HL-60 (cell line): ENCODE measurements around the gene C16orf54.

Experiments used
- POLR2AphosphoS5 ChIP-seq: IDR thresholded peaks from 2 replicates; pipeline ENCODE4 v1.6.1; 2012; ENCODE audit warnings: low read depth
- REST ChIP-seq: IDR thresholded peaks from 2 replicates; pipeline ENCODE4 v1.6.1; 2012; ENCODE audit warnings: low read depth; ENCODE audit not compliant: insufficient replicate concordance
- SPI1 ChIP-seq: IDR thresholded peaks from 2 replicates; pipeline ENCODE4 v1.6.1; 2012; ENCODE audit warnings: low read depth, mild to moderate bottlenecking, borderline replicate concordance
- TF ChIP-seq, protein P1 (sequence below): IDR thresholded peaks from one replicate; pipeline ENCODE4 v1.5.1; 2011; ENCODE audit warnings: low read length, control low read depth, inconsistent platforms; ENCODE audit not compliant: insufficient read depth

DNA sequence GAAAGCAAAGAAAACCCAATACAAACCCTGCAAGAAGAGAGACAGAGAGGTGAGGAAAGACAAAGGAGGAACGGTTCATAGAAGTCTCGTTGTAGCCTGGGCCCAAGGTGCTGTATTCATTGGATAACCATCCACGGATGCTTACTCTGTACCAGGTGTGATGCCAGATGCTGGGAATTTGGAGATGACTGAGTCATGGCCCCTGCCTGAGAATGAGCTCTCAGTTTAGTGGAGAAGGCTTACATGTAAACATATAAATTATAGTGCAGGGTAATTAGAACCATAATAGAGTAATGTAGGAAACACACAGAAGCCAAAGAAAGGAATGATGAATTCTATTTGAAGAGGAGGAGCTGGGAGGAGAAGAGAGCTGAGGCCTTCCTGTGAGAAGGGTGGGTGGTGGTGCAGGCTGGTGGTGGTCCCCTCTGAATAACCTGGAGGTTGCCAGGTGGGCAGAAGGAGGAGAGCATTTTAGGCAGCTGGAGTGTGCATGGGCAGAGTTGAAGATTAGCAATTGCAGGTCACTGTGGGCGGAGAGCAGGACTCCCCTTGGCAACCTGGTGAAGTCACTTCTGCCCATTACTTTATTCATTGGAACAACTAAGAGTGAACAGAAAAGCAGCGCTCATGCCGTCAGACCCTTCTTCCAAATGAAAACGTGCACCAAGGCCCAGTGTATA is 24.6 kb upstream of the C16orf54 start:
- TF ChIP-seq, protein P1, sequence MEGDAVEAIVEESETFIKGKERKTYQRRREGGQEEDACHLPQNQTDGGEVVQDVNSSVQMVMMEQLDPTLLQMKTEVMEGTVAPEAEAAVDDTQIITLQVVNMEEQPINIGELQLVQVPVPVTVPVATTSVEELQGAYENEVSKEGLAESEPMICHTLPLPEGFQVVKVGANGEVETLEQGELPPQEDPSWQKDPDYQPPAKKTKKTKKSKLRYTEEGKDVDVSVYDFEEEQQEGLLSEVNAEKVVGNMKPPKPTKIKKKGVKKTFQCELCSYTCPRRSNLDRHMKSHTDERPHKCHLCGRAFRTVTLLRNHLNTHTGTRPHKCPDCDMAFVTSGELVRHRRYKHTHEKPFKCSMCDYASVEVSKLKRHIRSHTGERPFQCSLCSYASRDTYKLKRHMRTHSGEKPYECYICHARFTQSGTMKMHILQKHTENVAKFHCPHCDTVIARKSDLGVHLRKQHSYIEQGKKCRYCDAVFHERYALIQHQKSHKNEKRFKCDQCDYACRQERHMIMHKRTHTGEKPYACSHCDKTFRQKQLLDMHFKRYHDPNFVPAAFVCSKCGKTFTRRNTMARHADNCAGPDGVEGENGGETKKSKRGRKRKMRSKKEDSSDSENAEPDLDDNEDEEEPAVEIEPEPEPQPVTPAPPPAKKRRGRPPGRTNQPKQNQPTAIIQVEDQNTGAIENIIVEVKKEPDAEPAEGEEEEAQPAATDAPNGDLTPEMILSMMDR = no peak
- TF ChIP-seq SPI1 (no peak), POLR2AphosphoS5 (no peak), REST (no peak)
